GM19240 (cell line): ENCODE data around the gene SOHLH2.

ENCODE experiments used
- DNase-seq: peaks from one replicate; pipeline ENCODE4 v3.0.0; 2011; ENCODE audit warnings: low spot score; ENCODE audit not compliant: insufficient read length

Gene SOHLH2, protein sequence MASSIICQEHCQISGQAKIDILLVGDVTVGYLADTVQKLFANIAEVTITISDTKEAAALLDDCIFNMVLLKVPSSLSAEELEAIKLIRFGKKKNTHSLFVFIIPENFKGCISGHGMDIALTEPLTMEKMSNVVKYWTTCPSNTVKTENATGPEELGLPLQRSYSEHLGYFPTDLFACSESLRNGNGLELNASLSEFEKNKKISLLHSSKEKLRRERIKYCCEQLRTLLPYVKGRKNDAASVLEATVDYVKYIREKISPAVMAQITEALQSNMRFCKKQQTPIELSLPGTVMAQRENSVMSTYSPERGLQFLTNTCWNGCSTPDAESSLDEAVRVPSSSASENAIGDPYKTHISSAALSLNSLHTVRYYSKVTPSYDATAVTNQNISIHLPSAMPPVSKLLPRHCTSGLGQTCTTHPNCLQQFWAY

DNA sequence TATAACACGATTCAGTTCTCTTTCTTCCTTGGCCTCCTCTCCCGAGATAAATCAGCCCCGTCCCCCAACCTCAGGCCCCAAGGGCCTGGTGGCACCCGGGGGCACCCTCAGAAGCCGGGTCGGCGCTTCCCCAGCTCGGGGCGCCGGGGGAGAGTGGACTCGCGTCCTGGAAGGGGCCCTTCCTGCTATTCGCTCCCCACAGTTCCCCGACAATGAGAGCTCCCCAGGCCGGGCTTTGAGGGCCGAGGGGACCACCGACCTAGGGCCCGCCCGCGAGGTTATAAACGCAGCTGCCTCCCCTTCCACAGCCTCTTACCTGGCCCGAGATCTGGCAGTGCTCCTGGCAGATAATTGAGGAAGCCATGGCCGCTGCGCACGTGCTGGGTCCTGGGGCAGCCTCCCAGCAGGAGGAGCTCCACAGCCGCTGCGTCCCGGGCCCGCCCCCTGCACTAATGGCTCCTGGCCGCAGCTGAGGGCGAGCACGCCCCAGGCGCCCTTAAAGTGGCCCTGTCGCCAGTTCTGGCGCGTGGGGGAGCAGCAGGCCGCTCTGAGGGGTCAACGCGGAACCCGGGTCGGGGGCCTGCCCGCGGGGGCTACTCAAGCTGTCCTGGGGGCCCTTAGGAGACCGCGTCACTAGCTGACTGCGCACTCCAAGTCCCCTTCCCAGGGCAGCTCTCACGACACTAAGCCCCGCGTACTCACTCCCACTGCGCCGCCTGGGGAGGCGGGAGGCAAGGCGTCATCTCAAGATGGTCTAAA lies at the start of gene SOHLH2:
SOHLH2 (minus strand) TSS at position 394 of the 759 bp plus-strand sequence; CDS start at position 364, 30 bp downstream.
- DNase-seq, result no peak

DNA sequence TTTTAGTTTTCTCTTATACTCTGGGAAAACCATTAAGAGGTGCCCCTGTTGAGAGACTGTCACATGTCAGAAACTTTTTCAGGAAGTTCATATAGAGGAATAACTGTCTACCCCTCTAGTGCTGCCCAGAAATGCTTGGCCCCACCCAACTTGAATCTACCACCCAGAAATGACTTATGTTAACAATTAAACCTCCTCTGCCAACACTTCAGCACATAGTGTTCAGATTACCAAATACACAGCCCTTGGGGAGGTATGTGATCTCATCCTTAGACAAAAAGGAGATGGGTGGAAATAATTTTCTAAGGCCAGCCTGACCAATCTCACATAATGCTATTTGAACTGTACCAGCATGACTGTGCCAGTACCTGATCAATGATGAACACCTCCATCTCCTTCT lies 47.6 kb upstream of the SOHLH2 start:
- no peak for DNase-seq

DNA sequence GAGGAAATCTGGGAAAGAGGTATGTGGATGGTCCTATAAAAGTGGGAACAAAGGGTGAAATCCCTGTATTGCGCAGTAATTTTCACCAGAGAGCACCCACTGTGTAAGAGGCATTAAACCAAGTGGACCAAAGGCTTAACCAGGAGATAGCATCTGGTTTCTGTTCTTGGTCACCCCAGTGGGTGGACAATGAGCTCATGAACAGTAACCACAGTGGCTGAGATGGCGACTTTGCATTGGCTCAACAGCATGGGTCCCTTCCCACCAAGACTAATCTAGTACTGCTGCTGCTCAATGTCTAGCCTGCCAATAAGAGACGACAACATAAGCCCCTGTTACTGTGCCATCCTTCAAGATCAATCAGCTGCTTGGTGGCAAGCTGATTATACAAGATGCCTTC lies 46.7 kb upstream of the SOHLH2 start:
- no peak for DNase-seq

DNA sequence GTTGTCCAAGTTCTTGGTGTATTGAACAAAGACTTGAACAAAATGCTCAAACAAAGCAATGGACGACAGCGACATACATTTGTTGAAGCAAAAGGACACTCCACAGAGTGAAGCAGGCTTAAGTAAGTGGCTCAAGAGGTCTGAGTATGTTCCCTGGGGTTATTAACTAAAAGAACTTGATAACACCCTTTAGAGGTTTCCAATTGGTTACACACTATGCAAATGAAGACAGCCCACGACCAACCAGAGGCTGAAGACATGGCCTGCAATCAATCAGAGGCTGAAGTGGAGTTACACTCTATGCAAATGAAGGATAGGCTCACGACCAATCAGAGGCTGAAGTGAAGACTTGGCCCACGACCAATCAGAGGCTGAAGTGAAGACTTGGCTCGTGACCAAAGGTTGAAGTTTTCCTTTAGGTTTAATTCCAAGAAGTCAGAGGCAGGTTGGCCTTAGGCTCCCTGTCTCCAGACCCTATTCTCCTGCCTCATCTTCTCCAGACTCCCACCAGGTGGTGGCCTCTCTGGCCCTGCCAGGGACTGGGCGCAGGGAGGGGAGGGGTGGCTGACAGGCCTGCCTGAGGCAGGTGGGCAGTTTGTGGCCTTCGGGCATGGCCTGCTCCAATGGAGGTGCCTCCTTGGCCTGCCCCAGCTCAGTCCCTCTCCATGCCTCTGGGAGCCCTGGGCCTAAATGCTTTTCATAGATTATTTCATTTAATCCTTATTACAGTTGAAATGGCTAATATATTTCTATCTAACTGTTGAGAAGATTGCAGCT lies 45.2 kb upstream of the SOHLH2 start:
- DNase-seq, result no peak

DNA sequence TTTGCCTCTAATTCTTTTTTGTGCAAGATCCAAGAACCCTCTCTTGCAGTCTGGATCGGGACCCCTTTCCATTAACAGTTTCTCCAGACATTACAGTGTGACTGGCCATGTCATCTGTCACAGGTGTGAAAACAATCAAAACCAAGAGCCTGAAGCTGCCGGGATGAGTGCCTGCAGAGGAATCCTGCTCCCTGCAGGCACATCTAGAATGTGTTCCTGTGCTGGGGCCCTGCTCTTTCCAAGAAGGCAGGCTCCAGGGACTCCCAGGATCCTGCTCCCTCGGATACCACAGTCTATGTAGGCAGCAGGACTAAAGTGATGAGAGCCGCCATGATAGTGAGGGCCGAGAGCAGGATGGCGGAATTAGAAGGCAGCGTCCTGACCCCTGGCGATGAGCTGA lies 44.5 kb upstream of the SOHLH2 start:
- no peak for DNase-seq

DNA sequence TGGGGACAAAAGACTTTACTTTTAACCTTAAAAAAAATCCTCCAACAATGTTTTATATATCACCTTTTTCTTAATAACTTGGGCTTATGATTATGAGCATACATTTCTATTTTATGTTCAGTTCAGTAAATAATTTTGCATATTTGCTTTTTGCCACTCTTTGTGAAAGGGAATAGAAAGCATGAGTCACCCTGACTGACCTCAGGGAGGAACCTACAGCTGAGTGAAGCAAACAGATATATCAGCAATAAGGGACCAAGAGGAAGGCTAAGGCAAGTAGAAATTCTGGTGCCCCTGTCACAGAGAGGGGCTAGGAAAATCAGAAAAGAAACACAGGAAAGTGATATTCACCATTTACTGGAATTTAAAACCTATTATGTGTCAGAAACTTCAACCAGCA lies 37.2 kb upstream of the SOHLH2 start:
- DNase-seq, result no peak

DNA sequence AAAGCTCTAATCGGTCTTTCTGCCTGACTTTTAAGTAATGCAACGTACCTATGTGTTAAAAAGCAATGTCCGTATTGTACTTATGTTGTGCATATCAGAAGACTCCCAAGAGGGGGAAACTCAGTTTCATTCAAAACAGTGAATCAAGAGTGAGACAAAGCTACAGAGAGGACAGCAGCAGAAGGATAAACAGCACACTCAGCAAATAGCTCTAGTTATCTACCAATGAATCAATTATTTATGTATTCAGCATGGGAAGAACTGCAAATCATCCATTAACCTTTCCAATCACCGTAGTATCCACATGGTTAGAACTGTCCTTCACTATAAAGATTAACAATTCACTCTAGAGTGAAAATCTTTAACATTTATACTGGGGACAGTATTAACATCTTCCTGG lies 36.7 kb upstream of the SOHLH2 start:
- DNase-seq, result no peak

DNA sequence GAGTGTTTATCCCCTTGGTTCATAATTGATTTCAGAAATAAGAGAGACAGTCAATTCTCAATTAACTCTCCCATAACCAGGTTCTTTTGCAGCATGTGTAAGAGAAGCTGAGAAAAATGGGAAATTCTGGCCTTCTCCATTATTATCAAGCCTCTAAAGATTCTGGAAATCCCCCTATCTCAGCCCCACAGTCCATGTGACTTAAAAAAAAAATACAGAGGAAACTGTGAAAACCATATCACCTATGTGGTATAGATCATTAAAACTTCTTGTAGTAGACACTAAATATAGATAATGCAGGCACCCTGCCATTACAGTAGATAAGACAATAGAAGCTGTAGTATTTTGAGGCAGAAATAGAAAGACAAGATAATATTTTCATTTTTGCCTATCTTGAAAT lies 34.3 kb upstream of the SOHLH2 start:
- no peak for DNase-seq

DNA sequence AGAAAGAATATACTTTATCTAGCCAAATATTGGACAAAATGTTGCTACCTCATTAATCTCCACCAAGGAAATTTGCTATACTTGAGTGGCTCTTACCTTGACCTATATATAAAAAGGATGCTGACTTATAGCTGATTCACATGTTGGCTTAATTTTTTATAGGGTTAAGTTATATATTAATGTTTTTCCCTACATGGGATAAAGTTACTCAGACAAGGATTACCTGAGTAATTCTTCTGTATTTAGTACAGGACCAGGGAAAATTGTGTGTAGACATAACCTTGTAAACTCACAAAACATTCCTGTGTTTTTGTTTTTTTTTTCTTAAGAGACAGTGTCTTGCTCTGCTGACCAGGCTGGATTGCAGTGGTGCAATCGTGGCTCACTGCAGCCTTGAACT lies 30.6 kb upstream of the SOHLH2 start:
- DNase-seq, result no peak

DNA sequence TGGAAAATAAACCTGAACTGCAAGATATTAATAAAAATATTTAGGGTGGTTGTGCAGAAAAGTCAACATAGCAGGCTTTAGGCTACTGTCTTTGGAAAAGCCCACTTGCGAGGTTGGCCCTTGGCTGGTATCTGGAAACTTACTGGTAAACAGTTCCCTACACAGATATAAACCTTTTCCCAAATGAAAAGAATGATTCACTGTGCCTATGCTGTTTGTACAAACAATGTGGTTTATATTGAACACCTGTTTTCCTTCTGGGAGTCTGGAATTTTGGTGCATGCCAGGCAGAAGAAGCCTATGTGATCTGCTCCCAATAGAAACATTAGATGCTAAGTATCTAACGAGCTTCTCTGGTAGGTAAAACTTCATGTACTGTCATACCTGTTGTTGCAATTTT lies 29.7 kb upstream of the SOHLH2 start:
- DNase-seq, result no peak

DNA sequence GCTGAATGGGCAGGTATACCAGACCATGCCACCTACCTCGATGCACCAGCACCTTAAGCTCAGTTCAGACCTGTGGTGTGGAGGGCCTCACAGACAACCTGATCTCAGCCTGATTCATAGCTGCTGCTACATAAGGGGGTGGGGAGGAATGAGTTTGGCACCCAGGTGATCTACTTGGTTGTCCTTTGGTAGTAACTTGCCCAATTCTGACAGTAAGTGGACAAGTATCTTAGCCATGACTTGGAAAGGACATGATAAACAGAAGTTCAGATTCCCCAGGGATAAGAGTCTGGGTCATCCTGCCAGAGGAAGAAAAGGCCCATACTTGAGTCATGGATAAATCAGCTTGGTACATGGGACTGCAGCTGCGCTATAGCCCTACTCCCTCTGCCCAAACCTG lies 28.4 kb upstream of the SOHLH2 start:
- DNase-seq, result no peak

DNA sequence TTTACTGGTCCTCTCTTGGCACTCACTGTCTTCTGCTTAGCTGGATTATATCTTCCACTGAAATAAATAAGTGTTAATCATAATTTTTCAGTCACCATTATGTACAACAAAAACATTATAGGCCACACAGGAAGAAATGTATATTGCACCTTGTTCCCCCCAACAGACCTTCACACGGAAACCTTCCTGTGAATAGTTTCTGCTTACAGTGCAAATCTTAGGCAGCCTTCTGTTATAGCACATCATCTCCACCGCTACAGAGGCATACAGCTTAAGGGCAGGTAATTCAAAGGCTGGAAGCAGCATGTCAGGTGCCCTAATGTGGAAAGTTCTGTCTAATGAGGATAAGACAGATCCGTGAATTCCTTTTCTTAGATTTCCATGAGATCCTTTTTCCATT lies 16.9 kb upstream of the SOHLH2 start:
- no peak for DNase-seq

DNA sequence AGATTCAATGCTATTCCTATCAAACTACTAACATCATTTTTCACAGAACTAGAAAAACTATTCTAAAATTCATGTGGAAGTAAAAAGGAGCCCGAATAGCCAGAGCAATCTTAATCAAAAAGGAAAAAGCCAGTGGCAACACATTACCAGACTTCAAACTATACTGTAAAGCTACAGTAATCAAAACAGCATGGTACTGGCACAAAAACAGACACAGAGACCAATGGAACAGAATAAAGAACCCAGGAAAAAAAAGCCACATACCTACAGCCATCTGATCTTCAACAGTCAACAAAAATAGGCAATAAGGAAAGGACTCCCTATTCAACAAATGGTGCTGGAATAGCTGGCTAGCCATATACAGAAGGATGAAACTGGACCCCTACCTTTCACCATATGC lies 10.4 kb upstream of the SOHLH2 start:
- no peak for DNase-seq

DNA sequence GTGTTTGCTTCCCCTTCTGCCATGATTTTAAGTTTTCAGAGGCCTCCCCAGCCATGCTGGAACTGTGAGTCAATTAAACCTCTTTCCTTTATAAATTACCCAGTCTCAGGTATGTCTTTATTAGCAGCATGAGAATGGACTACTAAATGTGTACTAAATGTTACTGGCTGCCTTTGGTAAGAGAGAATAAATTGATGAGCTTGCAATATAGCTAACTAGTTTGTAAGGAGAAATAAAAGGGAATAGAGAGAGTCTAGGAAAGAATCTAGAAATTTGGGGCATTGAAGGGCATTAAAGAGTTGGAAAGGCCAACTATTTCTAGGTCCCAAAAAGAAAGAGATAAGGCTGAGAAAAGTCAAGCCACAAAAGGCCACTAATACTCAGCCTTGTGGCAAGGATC lies 5.5 kb upstream of the SOHLH2 start:
- DNase-seq, result no peak

DNA sequence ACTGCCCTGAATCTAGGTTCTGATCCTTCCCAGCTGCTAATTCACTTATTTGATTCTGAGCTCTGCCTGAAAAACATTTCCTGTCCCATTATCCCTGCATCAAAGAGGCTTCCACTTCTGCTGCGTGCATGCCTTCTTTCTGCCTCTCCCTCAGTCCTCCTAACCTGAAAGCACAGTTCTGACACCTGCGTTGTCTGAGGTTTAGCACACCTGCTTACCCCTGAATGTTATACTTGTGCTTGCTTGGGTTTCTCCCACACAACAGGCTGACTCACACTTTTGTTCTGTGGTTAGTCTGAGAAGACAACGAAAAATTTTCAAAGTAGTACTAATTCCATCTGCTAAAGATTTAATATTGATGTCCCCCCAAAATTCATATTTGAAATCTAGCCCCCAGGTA lies 3.1 kb upstream of the SOHLH2 start:
- DNase-seq, result no peak

DNA sequence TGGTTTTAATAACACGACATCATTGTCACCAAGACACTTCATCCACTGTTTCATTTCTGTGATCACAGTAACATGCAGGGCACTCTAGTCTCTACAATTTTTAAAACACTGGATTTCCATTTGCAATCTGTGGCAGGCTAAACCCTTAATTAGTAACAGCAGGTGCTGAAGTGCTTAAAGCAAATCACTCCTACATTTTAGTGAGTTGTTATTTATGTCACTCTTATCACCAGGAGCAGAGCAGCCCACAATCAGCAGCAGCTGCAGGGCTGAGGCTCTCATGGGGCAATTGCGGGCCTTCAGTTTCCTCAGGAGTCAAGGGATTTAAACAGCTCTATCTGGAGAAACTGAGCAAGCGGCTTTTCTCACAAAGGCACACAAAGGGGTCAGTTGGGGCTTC lies 1.6 kb downstream of the SOHLH2 start:
- DNase-seq, result no peak

DNA sequence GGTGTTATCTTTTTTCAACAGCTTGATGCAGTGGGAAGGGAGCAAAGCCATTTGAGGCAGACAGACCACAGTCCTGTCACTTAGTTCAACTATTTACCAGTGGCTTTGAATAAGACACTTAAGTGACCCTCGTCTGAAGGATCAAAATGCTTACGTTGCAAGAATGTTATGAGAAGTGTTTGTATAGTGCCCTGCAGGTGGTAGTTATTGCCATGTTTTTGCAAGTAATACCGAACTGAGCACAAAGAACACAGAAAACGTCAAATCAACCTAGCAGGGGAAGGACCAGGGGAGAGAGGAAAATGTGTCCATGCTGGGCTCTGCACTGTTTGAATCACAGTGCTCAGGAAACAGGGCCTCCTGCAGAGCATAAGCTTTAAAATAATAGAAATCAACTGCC lies 2.8 kb downstream of the SOHLH2 start:
- DNase-seq, result no peak

DNA sequence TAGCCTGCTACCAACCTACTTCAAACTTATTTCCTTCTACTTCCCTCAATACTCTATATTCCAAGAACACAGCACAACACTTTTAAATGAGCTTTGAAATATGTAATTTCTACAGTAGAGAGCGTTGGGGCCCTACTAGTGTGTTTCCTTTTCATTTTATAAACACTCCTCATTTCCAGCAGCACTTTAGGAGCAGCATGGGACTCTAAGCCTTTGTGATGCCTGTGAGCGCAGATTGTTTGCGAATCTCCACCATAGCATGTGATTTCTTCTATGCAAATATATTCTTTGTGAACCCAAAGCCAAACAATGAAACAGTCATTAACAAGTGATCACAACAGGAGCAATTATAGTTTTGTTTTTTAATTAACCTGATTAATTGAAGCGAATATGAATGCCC lies 3.6 kb downstream of the SOHLH2 start:
- DNase-seq, result no peak

DNA sequence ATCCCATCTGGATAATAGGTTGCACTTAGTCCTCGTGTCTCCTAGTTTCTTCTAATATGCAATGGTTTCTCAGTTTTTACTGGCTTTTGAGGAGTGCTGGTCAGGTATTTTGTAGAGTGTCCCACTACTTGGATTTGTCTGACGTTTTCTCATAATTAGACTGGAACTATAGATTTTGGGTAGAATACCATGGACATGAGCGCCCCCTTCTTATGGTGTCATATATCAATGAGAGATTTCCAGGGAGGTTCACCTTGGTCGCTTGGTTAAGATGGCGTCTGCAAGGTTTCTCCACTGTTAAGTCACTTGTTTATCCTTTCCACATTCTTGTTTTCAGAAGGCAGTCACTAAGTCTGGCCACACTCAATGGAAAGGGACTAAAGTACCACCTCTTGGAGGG lies 6.7 kb downstream of the SOHLH2 start:
- DNase-seq, result no peak

DNA sequence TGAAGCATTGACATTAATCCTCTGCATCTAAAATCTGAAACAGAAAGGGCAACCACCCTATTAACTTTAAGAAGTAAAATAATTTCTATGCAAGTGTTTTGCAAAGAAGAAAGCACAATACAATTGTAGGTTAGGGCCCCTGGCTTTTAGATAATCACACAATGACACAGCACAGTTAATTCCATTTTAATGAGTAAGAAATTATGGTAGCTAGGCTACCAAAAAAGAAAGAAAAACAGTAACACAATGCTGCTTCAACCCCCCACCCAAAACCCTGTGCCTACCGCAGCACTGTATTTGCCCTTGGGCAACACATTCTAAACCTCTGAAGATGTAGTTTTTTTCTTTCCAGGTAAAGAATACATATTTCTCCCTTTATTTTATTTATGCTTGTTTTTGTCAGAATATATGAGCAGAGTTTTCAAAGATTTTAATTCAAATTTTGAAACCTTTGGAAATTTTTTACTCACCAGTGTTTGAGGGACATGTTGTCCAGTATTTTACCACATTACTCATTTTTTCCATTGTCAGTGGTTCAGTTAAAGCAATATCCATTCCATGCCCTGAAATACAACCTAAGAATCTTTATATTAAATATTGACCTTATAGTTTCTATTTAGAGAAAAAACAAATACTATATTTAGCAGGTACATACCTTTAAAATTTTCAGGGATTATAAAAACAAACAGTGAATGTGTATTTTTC lies 21.1 kb downstream of the SOHLH2 start:
- no peak for DNase-seq

DNA sequence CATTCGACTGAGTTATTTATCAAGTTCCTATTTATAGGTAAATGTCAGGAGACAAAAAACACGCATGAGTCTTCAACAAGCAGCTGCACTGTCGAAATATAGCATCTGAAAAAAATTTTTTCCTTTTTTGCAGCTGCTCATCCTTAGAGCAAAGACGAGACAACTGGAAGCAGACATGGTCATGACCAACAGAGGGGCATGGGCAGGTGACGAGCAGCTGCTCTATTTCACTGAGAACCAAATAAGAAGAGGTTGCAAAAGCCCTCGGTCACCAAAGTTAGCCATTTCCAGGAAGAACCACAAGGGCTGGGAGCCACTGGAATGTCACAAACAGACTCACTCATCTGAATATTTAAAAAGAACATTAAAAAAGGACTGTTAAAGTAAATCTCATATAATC lies 22.2 kb downstream of the SOHLH2 start:
- no peak for DNase-seq

DNA sequence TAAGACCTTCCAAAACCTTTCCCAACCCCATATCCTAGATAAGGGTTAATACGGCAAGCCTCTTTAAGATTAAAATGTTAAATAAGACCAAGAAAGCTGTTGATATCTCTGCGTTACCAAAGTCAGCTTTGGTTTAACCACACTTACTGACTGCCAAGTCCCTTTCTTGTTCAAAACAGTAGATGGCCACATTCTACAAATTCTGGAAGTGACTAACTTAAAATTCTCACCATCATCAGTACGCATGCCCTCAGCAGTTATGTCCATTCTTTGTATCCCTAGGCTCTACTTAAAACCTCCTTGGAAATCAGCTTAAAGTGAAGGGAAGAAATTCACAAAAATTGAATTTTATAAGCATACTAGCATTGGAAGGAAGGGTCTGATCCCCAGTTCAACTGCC lies 23.6 kb downstream of the SOHLH2 start:
- DNase-seq, result no peak
